Stimulated activated naive CD8-positive, alpha-beta T cell treated with anti-CD3 and anti-CD28 coated beads, Interleukin-15, Interleukin-2, amounts not matched to agents 100 U/mL and 50 U/mL, for 24 hours (primary cell): ENCODE results near the gene SLC5A4.
"Not testable (repeated sequence)": the region's sequence is repeated elsewhere in the genome, so short reads cannot be mapped to it uniquely, and the experiment has no call there.

Experiments used
- ATAC-seq: fragments of 150-1000 bp; cut with Tn5 transposase; one replicate; pipeline ENCODE4 v1.10.0; 2021
- DNase-seq: peaks from one replicate; pipeline ENCODE4 v3.0.0; 2021

Gene SLC5A4

DNA sequence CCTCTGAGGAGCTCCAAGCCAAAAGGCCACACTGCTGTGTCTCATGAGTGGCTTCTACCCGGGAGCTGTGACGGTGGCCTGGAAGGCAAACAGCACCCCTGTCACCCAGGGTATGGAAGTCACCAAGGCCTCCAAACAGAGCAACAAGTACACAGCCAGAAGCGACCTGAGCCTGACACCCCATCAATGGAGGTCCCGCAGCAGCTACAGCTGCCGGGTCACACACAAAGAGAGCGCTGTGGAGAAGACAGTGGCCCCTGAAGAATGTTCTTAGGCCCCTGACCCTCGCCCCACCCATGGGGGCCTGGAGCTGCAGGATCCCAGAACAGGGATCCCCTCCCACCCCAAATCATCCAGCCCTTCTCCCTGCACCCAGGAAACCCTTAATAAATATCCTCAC, 55.2 kb downstream of the SLC5A4 start:
- ATAC-seq (no peak), DNase-seq (no peak)

DNA sequence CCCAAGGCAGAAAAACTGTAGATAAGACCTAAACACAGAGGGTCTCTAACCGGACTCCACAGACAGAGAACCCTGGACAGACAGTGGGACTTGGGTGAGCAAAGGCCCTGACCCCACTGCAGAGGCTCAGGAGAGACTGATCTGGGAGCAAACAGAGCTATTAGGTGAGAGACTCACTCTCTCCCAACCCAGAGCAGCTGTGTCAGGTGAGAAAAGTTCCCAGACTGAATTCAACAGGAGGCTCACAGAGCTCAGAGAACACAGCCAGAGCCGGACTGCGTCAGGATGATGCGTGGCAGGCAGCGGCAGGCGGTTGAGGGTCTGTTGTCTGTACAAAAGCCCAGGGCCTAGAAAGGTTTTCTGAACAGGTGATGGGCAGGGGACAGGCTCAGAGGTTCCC, 55.8 kb downstream of the SLC5A4 start:
- DNase-seq (no peak), ATAC-seq (no peak)

DNA sequence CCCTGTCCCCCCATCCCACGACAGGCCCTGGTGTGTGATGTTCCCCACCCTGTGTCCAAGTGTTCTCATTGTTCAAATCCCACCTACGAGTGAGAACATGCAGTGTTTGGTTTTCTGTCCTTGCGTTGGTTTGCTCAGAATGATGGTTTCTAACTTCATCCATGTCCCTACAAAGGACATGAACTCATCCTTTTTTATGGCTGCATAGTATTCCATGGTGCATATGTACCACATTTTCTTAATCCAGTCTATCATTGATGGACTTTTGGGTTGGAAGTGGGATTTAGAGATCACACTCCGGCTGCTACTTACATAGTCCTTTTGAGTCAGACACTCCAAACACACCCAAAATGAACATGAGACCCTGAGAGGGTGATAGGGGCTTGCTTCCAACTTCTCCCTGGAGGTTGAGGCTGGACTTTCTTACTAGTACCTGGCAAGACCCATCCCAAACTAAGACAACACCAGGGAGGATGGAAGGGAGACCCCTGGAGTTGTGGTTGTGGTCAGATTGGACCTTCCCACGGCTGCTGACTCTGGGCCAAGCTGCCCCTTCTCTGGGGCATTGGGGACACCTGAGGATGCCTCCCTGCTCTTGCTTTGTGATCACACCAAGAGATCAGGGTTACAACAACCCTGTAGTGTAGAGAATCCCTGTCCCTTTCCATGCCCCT, 57.5 kb downstream of the SLC5A4 start:
- ATAC-seq, DNase-seq: not testable (repeated sequence)

DNA sequence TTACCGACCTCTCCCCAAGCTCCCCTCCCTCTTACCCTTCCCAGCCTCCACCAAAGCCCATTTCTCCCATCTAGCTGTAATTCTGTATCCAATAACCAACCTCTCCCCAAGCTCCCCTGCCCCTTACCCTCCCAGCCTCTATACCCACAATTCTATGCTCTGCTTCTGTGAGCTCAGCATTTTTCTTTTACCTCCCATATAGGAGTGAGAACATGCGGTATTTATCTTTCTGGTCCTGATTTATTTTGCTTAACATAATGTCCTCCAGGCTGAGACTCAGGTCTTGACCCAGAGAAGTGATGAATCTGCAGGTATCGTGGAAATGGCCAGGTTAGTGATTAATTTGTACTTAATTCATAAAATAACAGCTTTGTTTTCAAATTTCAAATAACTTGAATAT, 59.2 kb downstream of the SLC5A4 start:
- ATAC-seq, DNase-seq: not testable (repeated sequence)

DNA sequence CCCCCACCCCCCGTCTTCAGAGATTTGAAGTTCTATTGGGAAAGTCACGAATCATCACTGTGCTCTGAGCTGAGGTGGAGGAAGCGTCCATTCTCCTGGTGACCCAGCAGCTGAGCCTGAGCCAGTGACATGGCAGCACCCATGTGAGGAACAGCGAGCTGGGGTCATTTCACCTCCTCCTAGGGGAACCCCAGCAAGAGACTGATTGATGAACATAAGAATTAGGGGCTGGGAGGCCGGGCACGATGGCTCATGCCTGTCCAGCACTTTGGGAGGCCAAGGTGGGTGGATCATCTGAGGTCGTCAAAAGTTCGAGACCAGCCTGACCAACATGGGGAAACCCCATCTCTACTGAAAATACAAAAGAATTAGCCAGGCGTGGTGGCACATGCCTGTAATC, 61.8 kb downstream of the SLC5A4 start:
- not testable (repeated sequence) for DNase-seq, ATAC-seq

DNA sequence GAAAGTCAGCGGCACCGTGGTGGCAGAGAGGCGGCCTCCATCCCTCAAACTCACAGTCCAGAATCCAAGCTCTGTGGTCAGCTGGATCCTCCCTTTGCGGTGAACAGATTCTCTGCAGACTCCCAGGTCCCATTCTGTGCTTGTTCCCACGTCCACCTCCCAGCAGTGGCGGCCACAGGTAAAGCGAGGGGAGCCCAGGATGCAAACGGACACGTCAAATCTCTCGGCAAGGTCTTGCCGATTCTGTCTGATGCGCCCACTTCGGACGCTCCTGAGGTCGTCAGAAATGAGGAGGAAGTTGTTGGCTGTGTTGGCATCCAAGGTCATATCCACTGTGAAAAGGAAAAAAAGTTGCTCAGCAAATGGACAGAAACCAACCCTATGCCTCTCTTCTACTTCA, 64.1 kb downstream of the SLC5A4 start:
- not testable (repeated sequence) for DNase-seq, ATAC-seq

DNA sequence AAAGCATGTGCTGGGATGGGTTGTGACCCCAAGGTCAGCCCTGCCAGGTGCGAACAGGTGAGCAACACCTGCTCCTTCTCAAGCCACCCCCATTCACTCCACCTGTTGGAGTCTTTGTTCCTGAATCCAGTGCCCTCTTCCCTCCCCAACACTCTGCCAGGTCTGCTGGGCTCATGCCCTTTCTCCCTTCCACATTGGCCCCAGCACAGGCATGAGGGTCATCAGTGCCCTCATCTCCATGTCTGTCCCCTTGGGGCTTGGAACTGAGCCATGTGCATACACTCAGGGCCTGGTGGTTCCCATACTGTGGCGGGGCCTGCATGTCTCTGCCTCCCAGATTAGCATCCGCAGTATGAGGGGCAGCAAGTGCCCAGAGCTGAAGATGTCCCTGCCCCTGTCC, 69.3 kb downstream of the SLC5A4 start:
- DNase-seq (no peak), ATAC-seq (no peak)

DNA sequence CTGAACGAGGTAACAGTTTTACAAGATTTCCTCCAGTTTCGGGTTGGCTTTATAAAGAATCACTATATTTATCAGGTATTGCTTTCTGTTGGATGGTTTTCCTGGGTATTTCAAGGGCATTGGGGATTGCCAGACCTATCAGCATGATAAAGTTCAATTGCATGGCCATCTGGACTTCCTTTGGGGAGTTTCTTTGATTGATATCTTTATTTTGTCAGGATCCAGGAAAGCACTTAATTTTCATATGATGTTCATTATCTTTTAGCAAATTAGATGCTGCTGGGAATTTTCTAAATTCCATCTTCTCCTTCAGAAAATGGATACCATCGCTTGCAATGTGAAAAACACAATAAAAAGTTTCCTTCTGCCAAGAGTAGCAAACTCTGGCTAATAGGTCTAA, 71.5 kb downstream of the SLC5A4 start:
- ATAC-seq (no peak), DNase-seq (no peak)

DNA sequence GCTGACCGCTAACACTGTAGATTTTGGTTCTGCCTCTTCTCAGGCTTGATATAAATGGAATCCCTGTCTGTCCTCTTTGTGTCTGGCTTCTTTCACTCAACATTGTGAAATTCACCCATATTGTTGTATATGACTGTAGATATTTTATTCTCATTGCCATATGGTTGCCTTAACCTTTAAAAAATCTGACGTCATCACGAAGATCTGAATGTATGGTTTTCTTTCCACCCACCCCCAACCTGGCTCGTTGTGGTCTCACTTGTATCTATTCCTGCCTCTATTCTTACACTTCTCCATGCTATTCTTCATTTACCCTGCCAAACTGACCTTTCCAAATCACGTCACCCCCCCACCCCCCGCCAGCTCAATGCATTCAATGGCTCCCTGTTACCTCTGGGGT, 74.1 kb downstream of the SLC5A4 start:
- ATAC-seq = no peak
- no peak for DNase-seq

DNA sequence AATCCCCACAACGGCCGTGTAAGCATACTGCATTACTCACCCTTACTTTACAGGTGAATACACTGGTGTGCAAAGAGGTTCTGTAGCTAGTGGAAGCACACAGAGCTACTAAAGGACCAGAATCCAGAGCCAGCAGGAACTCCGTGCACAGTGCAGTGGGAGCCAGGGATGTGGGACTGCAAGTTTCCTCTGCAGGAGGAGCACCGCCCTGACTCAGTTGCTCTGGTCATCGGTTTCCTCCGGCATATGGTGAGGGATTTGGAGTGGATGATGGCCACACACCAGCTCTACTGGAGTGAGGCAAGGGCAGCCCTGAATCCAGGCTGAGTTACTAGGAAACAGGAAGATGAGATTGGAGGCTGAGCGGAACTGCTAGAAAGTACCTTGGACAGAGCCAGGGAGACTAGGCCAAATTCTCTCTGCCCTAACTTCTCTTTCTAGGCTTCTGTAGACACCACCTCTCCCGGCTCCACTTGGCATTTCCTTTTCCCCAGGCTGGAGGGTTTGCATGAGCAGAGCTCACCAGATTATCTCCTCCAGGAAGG, 77.9 kb downstream of the SLC5A4 start:
- no peak for ATAC-seq

DNA sequence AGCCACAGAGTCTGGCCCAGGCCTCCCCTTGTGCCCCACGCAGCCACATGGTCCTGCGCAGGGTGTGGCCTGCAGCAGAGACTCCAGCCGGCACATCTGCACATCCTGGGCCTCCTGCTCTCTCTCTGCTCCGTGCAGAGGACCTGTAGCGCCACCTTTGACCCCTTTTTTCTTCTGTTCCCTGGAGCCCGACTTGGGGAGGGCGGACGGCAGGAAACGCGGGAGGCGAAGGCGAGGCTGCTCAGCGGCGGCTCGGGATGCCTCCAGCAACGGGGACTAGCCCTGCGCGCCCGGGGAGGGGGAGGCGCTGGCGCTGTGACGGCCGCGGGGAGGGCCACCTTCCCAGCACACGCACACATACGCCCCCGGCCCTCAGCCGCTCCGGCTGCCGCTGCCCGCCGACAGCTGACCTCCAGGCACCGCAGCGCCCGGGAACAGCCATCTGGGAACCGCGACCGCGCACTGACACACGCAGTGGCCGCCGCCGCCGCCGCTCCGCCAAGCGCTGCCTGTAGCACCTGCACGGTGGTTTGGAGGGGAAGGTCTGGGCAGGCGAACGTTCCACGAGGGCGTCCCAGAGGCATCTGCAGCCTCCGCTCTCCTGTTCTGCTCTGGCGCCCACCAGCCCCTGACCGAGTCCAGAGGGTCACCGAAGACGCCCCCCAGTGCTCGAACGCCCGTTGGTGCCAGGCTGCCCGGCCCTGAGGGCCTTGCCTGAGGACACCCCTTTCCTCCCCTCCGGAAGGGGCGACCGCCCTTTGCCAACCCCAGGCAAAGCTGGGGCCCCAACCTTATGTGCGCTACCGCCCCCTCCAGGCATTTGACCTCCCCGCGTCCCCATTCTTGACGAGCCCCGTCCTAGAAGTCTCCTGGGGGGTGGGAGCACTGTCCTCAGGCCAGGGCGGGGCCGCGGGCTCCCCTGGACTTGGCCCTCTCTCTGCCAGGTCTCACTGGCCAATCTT, 79.2 kb downstream of the SLC5A4 start:
- DNase-seq (peak; percentile 18), ATAC-seq (peak; percentile 20)

More for the DNA sequence above, 77.9 kb downstream of the SLC5A4 start:
- no peak for DNase-seq

DNA sequence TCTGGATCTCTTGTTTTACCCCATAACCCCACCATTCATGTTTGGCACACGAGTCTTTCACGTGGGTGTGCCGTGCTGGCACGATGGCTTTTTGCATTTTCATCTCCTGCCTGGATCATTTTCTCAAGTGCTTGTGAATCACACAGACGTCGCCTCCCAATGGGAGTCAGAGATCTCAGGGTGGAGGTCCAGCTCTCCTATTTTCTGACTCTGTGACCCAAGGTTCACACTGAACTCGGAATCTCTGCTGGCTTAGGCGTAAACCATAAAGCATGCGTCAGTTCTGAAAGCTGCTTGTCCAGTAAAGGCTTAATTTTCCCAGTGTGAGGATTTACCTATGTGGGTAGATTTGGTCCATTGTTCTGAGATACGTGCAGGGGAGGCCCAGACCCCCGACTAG, 80.0 kb downstream of the SLC5A4 start:
- DNase-seq = no peak
- no peak for ATAC-seq
